NCI-H345 treated with DMSO at 0.1 percent for 48 hours (cell line): ENCODE results near the gene H19.

Source experiments
- DNase-seq: peaks from one replicate; lab custom pipeline; 2025; ENCODE audit not compliant: unreplicated experiment; lab: John Stamatoyannopoulos, UW

Gene H19

GRCh38 chr11:1947592-1948237, 49.9 kb downstream of the H19 start:
- no peak for DNase-seq

GRCh38 chr11:1946812-1947484, 50.7 kb downstream of the H19 start, which contains the start of gene MRPL23:
MRPL23 (plus strand) TSS chr11:1947332; CDS start chr11:1947363, 31 bp downstream.
- no peak for DNase-seq
